ENCODE data around the gene DNAJC18. TPM values are rescaled to one million over a fixed set of nuclear protein-coding genes. Genes with fewer than 3 reads are reported as not detected.
"Not testable (repeated sequence)": the region's sequence is repeated elsewhere in the genome, so short reads cannot be mapped to it uniquely, and the experiment has no call there.

The DNAJC18 gene
- total RNA-seq: 7.9 TPM
- long read RNA-seq, full-length matches to known transcripts: 8 of 8 reads
- long read RNA-seq, partial matches to known transcripts: 0 of 8 reads
- long read RNA-seq, other reads (novel, unspliced or antisense): 0 of 8 reads

GRCh38 chr5:139439013-139439903 lies at the start of gene DNAJC18:
TSS of gene DNAJC18 (minus strand) at chr5:139439525. CDS start at chr5:139439445, 80 bp downstream.
- intact Hi-C loops (cut with DNase I): loop anchor here (1.0 to 5.0 kb wide), 2 partner anchors 43 to 79 kb away; partner anchors contain the start of gene STING1
- peak; percentile 99 for ATAC-seq
- DNase-seq (ENCODE audit: missing footprints): peak; percentile 98

DNA sequence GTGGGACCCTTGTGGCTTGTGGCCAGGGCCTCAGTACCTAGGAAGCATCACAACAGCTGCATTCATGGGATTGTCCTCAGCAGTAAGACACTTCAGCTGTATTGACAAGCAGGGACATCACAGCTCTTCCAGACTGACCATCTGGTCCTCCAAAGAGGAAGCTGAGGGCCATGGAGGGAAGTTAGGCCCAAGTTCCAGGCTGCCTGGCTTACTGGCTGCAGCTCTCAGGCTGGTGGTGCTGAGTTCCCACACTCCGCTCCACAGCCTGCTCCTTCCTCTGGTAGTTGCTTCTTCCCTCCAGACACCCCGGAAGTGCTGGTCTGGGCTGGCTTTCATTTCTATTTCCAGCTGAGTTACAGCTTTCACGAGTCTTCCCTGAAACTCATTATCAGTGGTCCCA lies 48.9 kb upstream of the DNAJC18 start:
- intact Hi-C loops (cut with DNase I): no loop called here
- DNase-seq (ENCODE audit: missing footprints) (peak; percentile 81), ATAC-seq (peak; percentile 71)

DNA sequence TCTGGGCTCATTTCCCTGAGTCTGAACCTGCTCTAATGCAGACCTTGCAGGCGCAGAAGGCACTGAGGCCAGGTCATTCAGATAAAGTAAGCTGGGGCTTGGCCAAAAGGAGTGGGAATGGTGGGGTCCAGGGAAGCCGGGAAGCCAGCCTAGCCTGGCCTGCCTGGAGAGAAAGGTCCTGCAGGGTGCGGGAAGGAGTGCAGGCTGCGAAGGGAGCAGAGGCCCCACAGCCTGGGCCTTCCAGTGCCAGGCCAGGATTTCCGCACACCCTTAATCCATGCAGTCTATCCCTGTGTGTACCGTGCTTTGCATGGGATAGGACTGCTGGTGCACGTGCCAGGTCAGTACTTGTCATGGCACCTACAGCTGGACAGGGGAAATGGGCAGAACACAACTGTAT lies 46.9 kb upstream of the DNAJC18 start:
- ATAC-seq: no peak
- no peak for DNase-seq (ENCODE audit: missing footprints)
- intact Hi-C loops (cut with DNase I): no loop called here

DNA sequence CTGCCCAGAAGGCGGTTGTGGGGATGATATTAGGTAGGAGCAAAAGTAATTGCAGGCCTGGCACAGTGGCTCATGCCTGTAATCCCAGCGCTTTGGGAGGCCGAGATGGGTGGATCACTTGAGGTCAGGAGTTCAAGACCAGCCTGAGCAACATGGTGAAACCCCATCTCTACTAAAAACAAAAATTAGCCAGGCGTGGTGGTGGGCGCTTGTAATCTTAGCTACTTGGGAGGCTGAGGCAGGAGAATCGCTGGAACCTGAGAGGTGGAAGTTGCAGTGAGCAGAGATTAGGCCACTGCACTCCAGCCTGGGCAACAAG lies 43.5 kb upstream of the DNAJC18 start:
- intact Hi-C loops (cut with DNase I): loop anchor here (1.0 to 5.0 kb wide), 2 partner anchors 24 to 46 kb away; partner anchors contain the start of gene DNAJC18
- not testable (repeated sequence) for ATAC-seq; DNase-seq (ENCODE audit: missing footprints)

DNA sequence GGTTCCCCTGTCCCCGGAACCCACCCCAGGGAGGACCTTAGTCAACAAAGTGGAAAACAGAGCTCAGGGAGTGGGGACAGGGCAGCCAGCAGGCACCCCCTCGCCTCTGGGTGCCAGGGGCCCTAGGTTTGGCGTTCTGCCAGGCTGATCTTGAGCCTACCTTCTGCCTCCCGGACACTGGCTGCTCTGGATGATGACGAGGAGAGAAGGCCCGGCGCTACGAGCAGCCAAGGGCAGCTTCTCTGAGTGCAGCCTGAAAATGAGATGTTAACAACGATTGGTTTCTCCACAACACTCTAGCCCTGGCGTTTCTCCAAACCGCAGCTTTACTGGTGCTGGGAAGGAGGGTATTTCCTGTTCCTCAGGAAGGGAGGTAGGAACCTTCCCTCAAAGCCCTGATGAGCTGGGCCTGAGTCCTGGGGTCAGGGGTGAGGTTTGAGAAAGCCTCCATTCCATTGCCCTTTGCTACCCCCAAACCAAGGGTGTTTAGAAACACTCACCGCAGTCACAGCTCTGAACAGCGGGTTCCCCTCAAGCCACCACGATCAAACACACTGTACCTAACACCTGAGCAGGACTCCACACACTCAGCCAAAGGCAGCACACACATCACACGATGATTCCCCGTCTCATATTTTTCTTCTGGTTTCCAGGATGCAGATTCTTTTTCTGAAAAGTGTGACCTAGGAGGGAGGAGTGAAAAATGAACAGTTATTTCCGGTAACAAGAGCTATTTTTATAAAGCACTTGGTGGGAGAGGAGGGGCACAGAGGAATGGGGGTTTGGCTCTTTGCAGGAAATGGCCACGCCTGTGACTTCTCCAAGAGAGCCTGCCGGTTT lies 42.9 kb upstream of the DNAJC18 start, which contains the start of gene STING1:
TSS of gene STING1 (minus strand) at position 709 of the 840 bp plus-strand sequence. CDS start 1,054 bp downstream, outside the sequence.
- ATAC-seq (peak; percentile 75), DNase-seq (ENCODE audit: missing footprints) (peak; percentile 89)
- intact Hi-C loops (cut with DNase I): loop anchor here (1.0 to 5.0 kb wide), 2 partner anchors 23 to 45 kb away; partner anchors contain the start of gene DNAJC18

- peak; percentile 48 for ATAC-seq
- intact Hi-C loops (cut with DNase I): loop anchor here (1.0 to 5.0 kb wide), 2 partner anchors 22 to 44 kb away; partner anchors contain the start of gene DNAJC18
Measured at GRCh38 chr5:139481580-139482049, 42.3 kb upstream of the DNAJC18 start.

GRCh38 chr5:139481122-139481533 lies 41.8 kb upstream of the DNAJC18 start:
- DNase-seq (ENCODE audit: missing footprints) (no peak), ATAC-seq (no peak)
- intact Hi-C loops (cut with DNase I): loop anchor here (5.0 kb wide), 1 partner anchor 44 kb away; the partner anchor contains the start of gene DNAJC18

More at GRCh38 chr5:139481580-139482049, 42.3 kb upstream of the DNAJC18 start:
- DNase-seq (ENCODE audit: missing footprints): no peak

DNA sequence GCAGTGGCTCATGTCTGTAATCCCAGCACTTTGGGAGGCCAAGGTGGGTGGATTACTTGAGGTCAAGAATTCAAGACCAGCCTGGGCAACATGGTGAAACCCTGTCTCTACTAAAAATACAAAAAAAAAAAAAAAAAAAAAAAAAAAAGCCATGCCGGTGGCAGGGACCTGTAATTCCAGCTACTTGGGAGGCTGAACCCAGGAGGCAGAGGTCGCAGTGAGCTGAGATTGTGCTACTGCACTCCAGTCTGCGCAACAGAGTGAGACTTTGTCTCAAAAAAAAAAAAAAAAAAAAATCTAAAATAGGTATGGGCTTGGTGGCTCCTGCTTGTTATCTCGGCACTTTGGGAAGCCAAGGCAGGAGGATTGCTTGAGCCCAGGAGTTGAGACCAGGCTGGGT lies 40.4 kb upstream of the DNAJC18 start:
- intact Hi-C loops (cut with DNase I): loop anchor here (5.0 kb wide), 1 partner anchor 42 kb away; the partner anchor contains the start of gene DNAJC18
- DNase-seq (ENCODE audit: missing footprints); ATAC-seq: not testable (repeated sequence)

DNA sequence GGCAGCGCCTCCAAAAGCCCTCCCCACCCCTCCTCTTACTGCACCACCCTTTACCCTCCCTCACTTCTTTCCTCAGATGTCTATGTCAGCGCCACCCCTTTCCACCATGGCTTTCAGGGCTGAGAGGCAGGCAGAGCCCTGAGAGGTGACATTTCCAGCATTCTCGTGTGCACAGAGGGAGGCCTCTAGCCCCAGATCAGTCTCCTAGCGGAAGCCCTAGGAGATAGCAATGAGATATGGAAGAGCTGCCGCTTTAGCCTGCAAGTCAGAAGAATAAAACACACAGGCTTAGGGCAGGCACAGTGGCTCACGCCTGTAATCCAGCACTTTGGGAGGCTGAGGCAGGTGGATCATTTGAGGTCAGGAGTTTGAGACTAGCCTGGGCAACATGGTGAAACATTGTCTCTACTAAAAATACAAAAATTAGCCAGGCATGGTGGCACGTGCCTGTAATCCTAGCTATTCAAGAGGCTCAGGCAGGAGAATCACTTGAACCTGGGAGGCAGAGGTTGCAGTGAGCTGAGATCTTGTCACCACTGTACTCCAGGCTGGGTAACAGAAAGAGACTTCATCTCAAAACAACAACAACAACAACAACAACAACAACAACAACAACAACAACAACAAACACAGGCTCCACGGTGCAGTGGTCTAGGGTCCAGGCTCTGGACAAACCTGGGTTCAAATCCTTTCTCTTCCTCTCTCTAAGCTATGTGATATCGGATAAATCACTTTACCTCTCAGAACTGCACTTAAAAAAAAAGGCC lies 39.5 kb upstream of the DNAJC18 start:
- DNase-seq (ENCODE audit: missing footprints); intact Hi-C loops (cut with DNase I): not testable (repeated sequence)

DNA sequence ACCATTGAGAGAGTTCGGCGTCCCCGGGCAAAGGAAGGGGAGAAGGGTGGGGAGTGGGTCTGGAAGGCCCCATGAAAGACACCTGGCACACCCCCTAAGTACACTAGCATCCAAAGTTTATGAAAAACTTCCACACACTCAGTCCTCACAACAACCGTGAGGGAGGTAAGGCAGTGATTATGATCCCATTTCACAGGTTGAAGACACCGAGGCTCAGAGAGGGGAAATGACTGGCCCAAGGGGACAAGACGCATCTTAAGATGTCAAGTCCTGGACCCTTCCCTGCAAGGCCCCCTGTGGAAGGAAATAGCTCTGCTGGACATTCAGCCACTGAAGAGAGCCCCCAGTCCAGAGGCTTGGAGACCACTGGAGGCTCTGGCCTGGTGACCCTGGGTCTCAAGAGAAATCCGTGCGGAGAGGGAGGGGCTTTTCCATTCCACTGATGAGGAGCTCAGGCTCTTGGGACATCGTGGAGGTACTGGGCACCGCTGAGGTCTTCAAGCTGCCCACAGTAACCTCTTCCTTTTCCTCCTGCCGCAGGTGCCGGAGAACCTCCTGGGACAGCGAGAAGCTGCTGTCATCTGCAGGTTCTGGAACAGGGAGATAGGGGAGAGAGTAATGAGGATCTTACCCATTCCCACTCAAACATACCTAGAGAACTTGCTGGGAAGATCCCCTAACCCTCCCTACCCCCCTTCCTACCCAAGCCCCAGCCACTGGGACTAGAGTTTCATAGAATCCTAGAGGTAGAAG lies 36.7 kb upstream of the DNAJC18 start:
- ATAC-seq (no peak), DNase-seq (ENCODE audit: missing footprints) (no peak)
- intact Hi-C loops (cut with DNase I): no loop called here

More for the DNA sequence above, 39.5 kb upstream of the DNAJC18 start:
- not testable (repeated sequence) for ATAC-seq

DNA sequence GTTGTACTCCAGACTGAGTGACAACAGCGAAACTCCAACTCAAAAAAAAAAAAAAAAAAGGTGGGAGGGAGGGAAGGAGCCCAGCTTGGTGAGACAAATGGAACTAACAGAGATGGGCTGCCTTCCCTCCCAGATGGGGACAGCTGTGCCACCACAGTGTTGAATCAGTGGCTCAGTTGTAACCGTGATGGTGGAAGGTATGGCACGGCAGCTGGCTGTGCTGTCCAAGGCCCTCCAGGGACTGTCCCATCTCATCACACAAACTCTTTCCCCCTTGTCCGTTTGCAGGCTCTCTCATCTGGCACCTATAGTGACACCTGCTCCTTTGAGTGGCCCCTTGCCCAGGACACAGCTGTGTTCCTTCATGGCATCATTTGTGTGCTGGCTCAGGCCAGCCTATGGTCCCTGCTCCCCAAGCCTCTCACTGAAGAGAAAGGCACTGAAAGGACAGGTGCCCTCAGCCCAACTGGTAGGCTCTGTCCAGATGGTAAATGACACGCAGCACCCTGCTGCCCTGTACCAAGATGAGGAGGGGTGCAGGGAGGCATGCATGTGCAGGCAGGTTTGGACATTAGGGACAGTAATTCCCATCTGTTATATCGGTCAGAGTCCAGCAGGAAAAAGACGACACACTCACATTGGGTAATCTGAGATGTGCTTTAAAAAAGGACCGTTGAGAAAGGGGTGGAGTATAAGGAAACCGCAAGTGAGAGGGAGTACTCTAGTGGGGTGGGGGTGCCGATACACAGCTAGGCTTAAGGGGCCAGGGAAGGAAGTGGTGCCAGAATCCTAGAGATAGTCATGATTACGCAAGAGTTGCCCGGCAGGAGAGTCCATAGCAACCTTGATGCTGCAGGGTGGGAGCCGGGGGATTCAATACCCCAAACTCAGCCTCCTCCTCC lies 35.8 kb upstream of the DNAJC18 start:
- DNase-seq (ENCODE audit: missing footprints): peak; percentile 42
- intact Hi-C loops (cut with DNase I): no loop called here

DNA sequence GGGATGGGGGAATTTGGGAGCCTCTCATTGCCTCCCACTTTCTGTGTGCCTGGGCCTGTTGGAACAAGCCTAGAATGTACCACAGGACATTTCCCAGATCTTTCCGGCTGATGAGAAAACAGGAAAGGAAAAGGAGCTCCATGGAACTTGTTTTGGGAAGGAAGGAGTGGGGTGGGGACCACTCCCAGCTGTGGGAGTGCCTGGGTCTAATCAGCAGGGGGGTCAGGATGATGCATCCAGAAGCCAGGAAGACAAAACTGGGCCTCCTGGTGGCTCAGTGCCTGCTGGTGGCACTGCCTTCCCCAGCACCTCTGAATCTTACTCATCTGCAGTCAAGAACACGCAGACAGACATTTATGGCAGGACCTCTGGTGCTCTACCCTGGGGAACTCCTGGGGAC lies 34.2 kb upstream of the DNAJC18 start:
- ATAC-seq (no peak), DNase-seq (ENCODE audit: missing footprints) (no peak)

More for the DNA sequence above, 35.8 kb upstream of the DNAJC18 start:
- ATAC-seq: peak; percentile 31

GRCh38 chr5:139473105-139473504 lies 33.8 kb upstream of the DNAJC18 start:
- ATAC-seq (no peak), DNase-seq (ENCODE audit: missing footprints) (no peak)
- intact Hi-C loops (cut with DNase I): no loop called here

More for the DNA sequence above, 34.2 kb upstream of the DNAJC18 start:
- intact Hi-C loops (cut with DNase I): no loop called here

DNA sequence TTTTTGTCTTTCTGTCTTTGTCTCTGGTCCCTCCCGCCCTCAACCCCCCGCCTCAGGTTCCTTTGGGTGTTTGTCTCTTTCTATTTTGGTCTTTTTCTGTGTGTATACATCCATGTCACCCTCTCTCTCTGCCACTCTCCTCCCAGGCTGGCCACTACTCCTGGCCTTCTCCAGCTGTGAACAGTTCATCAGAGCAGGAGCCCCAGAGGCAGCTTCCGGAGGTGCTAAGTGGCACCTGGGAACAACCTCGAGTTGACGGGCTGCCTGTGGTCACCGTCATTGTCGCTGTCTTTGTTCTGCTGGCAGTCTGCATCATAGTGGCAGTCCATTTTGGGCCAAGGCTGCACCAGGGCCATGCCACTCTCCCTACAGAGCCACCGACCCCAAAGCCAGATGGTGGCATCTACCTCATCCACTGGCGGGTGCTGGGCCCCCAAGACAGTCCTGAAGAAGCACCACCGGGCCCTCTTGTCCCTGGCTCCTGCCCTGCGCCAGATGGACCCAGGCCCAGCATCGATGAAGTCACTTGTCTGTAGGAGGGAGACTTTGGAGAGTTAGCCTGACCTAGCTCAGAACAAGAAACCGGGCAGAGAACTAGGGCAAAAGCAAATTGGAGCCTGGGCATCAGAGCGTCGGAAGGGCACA lies 33.2 kb upstream of the DNAJC18 start:
- ATAC-seq (no peak), DNase-seq (ENCODE audit: missing footprints) (no peak)
- intact Hi-C loops (cut with DNase I): no loop called here

DNA sequence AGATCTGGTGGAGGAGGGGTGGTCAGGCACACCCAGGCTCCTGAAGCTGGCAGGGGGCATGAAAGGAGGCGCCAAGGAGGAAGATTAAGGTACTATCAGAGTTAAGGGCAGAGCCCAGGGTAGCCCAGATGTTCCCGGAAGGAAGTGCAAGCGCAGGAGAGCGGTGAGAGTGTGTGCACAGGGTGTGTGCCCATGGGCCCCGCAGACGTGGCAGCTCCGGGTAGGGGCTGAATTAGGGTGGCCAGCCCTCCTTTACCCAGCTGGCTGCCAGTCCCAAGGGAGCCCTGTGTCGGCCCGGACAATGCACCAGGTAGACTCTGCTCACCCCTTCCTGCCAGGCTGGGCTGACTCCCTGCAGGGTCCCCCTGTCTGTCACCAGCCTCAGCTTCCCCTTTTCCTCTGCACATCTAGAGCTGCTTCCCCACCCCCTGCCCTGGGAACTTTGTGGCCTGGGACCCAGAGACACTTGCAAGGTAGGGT lies 31.5 kb upstream of the DNAJC18 start, which contains the start of gene SMIM33:
TSS of gene SMIM33 (plus strand) at position 184 of the 480 bp plus-strand sequence. CDS start at position 302, 118 bp downstream.
- no peak for ATAC-seq
- intact Hi-C loops (cut with DNase I): no loop called here
- DNase-seq (ENCODE audit: missing footprints): no peak

All from Right ventricle myocardium inferior (tissue), 1 donor.